Right cardiac atrium (tissue), 5 donors: ENCODE results near the gene FAM89B. TPM values are rescaled to one million over a fixed set of nuclear protein-coding genes. Genes with fewer than 3 reads are reported as not detected.

Experiments used
- ATAC-seq, 2 donors: fragments of 200-7000 bp; cut with Tn5 transposase; one replicate each; pipeline versions ENCODE4 v1.8.0 to v1.9.1; 2020; ENCODE audit warnings: moderate library complexity in 2 of 2, mild to moderate bottlenecking in 1 of 2
- DNase-seq, 3 donors: peaks; one replicate each; pipeline ENCODE4 v3.0.0-alpha.2; 2020
- H3K27ac ChIP-seq: one replicate; pipeline ENCODE4 v1.5.1; 2013; ENCODE audit warnings: mild to moderate bottlenecking, low read length, control low read depth, moderate library complexity
- H3K27me3 ChIP-seq: one replicate; pipeline ENCODE4 v1.6.1; 2013; ENCODE audit not compliant: control insufficient read depth, insufficient read depth
- H3K4me1 ChIP-seq: one replicate; pipeline ENCODE4 v1.6.1; 2013; ENCODE audit warnings: low read length; ENCODE audit not compliant: control insufficient read depth, insufficient read depth
- H3K4me3 ChIP-seq: one replicate; pipeline ENCODE4 v1.5.1; 2013; ENCODE audit warnings: low read length, control low read depth
- H3K9me3 ChIP-seq: one replicate; pipeline ENCODE4 v1.6.1; 2013; ENCODE audit warnings: low read length; ENCODE audit not compliant: control insufficient read depth
- WGBS: extraction: QIAGEN DNeasy Blood & Tissue Kit; methylation state at CpG from one replicate; pipeline ENCODE4 v1.1.7; 2013; 5-methylcytosine and 5-hydroxymethylcytosine counted together
- intact Hi-C, 4 donors: fragments of 100-400 bp; cut with DNase I; formaldehyde crosslinking; loops; one replicate each; pipeline versions ENCODE4 v1.11.0 to v1.14.0; 2022 to 2023
- polyA plus RNA-seq: library from polyadenylated mRNA; stranded (reverse); fragments of 200-250 nt; gene quantifications from one replicate; pipeline ENCODE4 v1.2.3, GENCODE V29; 2013
- total RNA-seq, 4 donors: library from RNA; stranded (reverse); fragmentation: NEBNext Ultra II Directional; extraction: Animal tissue kit (Norgen Biotek cat#: 25700); gene quantifications; one replicate each; pipeline ENCODE4 v1.2.1, GENCODE V29; 2021
- donor health status: healthy with polysubstance abuse.
- donor health status: DM: no; HTN: yes; CAD: no.
- donor health status: DM: no; HTN: no; CAD: no.
- donor health status: DM: no; HTN: yes; CAD: no; lungs with severe emphysema.
- donor health status: DM: yes; HTN: yes; CAD: no.

The FAM89B gene
- total and polyA plus RNA-seq, 5 donors, result 40.5 to 46.6 (median 45.5) TPM

- peak in 1 of 2 donors; percentile 19 for ATAC-seq
- 68% methylated on average over 17 of the region's 17 CpGs for WGBS
- intact Hi-C loops, result no loop called here
- Histone ChIP-seq H3K27ac (no peak overlapping the region), H3K4me1 (no peaks in the 10 kb centered on the region), H3K4me3 (no peak overlapping the region), H3K9me3 (no peaks in the 10 kb centered on the region), H3K27me3 (no peaks in the 10 kb centered on the region)
- peak; percentile 44 to 83 (median 80) for DNase-seq
These were observed 20.6 kb upstream of the FAM89B start for GRCh38 chr11:65551572-65552387.

- H3K4me3 ChIP-seq, result no peak overlapping the region
- H3K9me3 ChIP-seq, result no peaks in the 10 kb centered on the region
- ATAC-seq (no peak), DNase-seq (no peak)
- intact Hi-C loops, result no loop called here
- H3K4me1 ChIP-seq, result no peaks in the 10 kb centered on the region
- 82% methylated on average over 9 of the region's 9 CpGs for WGBS
- H3K27ac ChIP-seq, result no peak overlapping the region
- no peaks in the 10 kb centered on the region for H3K27me3 ChIP-seq
These were observed 19.9 kb upstream of the FAM89B start for GRCh38 chr11:65552388-65552951.

DNA sequence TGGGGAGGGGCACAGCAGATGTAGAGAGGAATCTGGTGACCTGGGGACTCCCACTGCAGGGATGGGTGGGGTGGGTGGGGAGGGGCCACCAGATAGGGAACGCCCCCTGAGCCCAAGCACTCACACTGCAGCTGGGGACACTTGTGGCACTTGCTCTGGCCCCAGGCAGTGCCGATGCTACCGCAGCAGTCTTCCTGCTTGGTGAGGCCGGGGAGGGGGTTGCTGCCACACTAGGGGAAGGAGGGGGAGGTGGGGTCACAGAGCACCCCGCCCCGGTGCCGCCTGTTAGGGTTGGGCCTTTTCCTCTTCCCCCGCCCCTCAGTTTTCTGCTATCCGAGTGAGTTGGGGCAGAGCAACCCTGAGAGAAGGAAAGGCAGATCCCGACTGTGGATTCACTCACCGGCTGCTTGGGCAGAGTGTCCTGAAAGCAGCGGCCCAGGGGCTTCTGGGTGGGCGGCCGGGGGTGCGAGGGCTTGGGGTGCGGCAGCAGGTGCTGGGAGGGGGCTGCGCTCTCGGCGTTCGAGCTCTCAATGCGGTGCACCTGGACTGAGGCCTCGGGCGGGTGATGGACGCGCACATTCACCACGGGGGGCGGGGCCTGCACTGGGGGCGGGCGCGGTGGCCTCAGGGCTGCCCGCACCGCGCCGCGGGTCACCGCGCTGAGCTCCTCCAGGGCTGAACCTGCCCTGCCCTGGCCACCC lies 18.9 kb upstream of the FAM89B start:
- Histone ChIP-seq H3K9me3 (no peaks in the 10 kb centered on the region), H3K4me3 (no peak overlapping the region), H3K4me1 (no peaks in the 10 kb centered on the region), H3K27ac (no peak overlapping the region), H3K27me3 (no peaks in the 10 kb centered on the region)
- intact Hi-C loops, result no loop called here
- no peak for ATAC-seq
- WGBS, result 64% methylated on average over 37 of the region's 37 CpGs
- DNase-seq, result peak in 2 of 3 donors; percentile 58 to 62

GRCh38 chr11:65554057-65554818 lies 18.1 kb upstream of the FAM89B start:
- peaks cover 3% of the 10 kb centered on the region for H3K4me1 ChIP-seq
- ATAC-seq (no peak), DNase-seq (peak in 1 of 3 donors; percentile 58)
- no peak overlapping the region for H3K27ac ChIP-seq
- intact Hi-C loops, result no loop called here
- H3K4me3 ChIP-seq, result no peak overlapping the region
- no peaks in the 10 kb centered on the region for H3K9me3 ChIP-seq
- 85% methylated on average over 27 of the region's 27 CpGs for WGBS
- H3K27me3 ChIP-seq, result no peaks in the 10 kb centered on the region

GRCh38 chr11:65554842-65555430 lies 17.4 kb upstream of the FAM89B start:
- H3K4me3 ChIP-seq, result no peak overlapping the region
- H3K9me3 ChIP-seq, result no peaks in the 10 kb centered on the region
- intact Hi-C loops, result no loop called here
- 72% methylated on average over 4 of the region's 4 CpGs for WGBS
- H3K4me1 ChIP-seq, result peaks cover 4% of the 10 kb centered on the region
- no peak overlapping the region for H3K27ac ChIP-seq
- peak in 1 of 3 donors; percentile 32 for DNase-seq
- ATAC-seq, result no peak
- H3K27me3 ChIP-seq, result no peaks in the 10 kb centered on the region

- Histone ChIP-seq H3K4me3 (no peak overlapping the region), H3K27ac (peak overlapping the region; percentile 11), H3K4me1 (peaks cover 9% of the 10 kb centered on the region), H3K27me3 (no peaks in the 10 kb centered on the region), H3K9me3 (no peaks in the 10 kb centered on the region)
- ATAC-seq (peak; percentile 4 to 74), DNase-seq (peak; percentile 81 to 85 (median 83))
- 21% methylated on average over 6 of the region's 6 CpGs for WGBS
- intact Hi-C loops, result no loop called here
These were observed 16.6 kb upstream of the FAM89B start for GRCh38 chr11:65555693-65556231.

DNA sequence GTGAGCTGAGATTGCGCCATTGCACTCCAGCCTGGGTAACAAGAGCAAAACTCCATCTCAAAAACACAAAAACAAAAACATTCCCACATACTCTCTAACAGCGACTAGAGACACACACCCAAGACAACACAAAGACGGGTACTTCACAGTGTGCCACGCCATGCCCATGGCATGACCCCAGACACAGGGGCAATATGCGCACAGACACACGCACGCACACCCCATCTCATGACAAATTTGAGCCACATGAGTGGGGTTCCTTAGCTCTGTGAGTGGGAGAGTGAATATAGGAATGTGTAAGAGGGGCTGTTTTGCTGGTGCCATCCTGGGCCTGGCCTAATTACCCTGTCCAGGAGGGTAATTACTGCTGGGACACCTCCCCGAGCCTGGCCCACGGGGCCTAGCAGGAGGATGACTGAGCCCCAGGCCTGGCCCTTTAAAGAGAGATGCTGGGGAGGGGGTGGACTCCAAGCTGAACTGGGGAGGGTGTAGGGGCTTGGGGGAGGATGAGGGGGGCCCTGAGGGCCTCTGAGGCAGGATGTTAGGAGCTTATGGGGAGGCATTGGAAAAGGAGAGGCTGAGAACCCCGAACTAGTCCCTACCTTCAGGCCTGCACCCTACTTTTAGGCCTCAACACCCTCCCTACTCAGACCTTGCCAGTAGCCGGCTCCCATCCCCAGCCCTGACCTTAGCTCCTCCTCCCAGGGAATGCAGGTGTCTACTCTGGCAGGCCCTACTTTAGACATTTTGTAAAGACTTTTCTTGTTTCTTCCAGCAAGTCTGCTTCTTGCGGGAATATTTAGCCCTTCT lies 15.7 kb upstream of the FAM89B start:
- ATAC-seq (no peak), DNase-seq (peak in 1 of 3 donors; percentile 37)
- H3K27me3 ChIP-seq, result no peaks in the 10 kb centered on the region
- peaks cover 12% of the 10 kb centered on the region for H3K4me1 ChIP-seq
- no peaks in the 10 kb centered on the region for H3K9me3 ChIP-seq
- intact Hi-C loops, result no loop called here
- 72% methylated on average over 12 of the region's 12 CpGs for WGBS
- peak overlapping the region; percentile 67 for H3K27ac ChIP-seq
- peak overlapping the region; percentile 90 for H3K4me3 ChIP-seq

DNA sequence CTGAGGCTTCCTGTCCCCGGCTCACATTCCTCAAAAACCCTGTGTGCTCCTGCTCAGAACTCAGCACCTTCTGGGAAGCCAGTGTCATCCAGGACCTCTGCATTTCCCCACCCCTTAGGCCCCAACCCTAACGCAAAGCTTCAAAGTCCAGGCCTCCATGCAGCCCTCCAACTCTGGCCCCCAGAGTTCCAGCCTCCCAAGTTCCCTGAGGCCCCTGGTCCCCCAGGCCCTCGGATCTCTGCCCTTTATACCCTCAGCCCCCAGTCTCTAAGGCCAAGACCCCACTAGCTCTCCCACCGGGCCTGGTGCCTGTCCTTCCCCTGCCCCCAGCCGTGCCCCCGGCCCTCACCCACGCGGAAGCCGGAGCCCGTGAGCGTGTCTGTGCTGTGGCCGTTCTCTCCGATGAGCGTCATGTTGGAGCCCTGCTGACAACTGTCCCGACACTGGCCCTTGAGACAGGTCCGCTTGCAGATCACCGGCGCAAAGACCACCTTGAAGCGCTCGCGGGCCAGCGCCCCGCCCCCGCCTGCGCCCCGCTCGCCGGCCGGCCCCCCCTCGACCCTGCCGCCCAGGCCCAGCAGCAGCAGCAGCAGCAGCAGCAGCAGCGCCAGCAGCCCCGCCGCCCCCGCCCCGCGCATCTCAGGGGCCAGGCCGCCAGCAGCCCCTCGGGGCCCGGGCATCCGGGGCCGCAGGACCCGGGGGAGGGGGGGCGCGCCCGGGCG lies 14.9 kb upstream of the FAM89B start:
- H3K27ac ChIP-seq, result peak overlapping the region; percentile 67
- peaks cover 12% of the 10 kb centered on the region for H3K4me1 ChIP-seq
- no peaks in the 10 kb centered on the region for H3K27me3 ChIP-seq
- intact Hi-C loops, result no loop called here
- no peaks in the 10 kb centered on the region for H3K9me3 ChIP-seq
- ATAC-seq (no peak), DNase-seq (peak in 2 of 3 donors; percentile 75 to 82)
- whole genome bisulfite sequencing, result 1% methylated on average over 47 of the region's 47 CpGs
- peak overlapping the region; percentile 90 for H3K4me3 ChIP-seq
